Stimulated activated CD8-positive, alpha-beta memory T cell treated with anti-CD3 and anti-CD28 coated beads, Interleukin-2, amount 100 ng/mL, for 48 hours (primary cell): ENCODE results near the gene EXOSC1.
A peak's percentile ranks its signal among the peaks of the same experiment; 100 is the strongest.
"Not testable (repeated sequence)": the region's sequence is repeated elsewhere in the genome, so short reads cannot be mapped to it uniquely, and the experiment has no call there.

ENCODE experiments used
- DNase-seq, 2 donors: peaks; one replicate each; pipeline ENCODE4 v3.0.0-alpha.2; 2020; ENCODE audit warnings: low read depth in 2 of 2

The EXOSC1 gene

GRCh38 chr10:97445722-97446639 lies at the start of gene EXOSC1, which contains the start of gene ZDHHC16:
Gene EXOSC1 (minus strand): TSS chr10:97446006. CDS start chr10:97445985, 21 bp downstream.
Gene ZDHHC16 (plus strand): TSS chr10:97446175. CDS start chr10:97451676, 5,501 bp downstream.
- DNase-seq = peak; percentile 86 to 89

- DNase-seq = no peak
Observed at GRCh38 chr10:97494863-97495506, 49.2 kb upstream of the EXOSC1 start.

- DNase-seq = no peak
Observed at GRCh38 chr10:97494151-97494550, 48.3 kb upstream of the EXOSC1 start.

- DNase-seq = no peak
Observed at GRCh38 chr10:97490592-97490991, 44.8 kb upstream of the EXOSC1 start.

GRCh38 chr10:97485647-97486281 lies 40.0 kb upstream of the EXOSC1 start:
- DNase-seq = no peak

- no peak for DNase-seq
Observed at GRCh38 chr10:97483921-97484320, 38.1 kb upstream of the EXOSC1 start.

- DNase-seq = no peak
Observed at GRCh38 chr10:97483506-97483905, 37.7 kb upstream of the EXOSC1 start.

- DNase-seq = no peak
Observed at GRCh38 chr10:97482381-97482780, 36.6 kb upstream of the EXOSC1 start.

- no peak for DNase-seq
Observed at GRCh38 chr10:97481071-97481470, 35.3 kb upstream of the EXOSC1 start.

- DNase-seq = no peak
Observed at GRCh38 chr10:97479939-97480338, 34.1 kb upstream of the EXOSC1 start.

- DNase-seq = not testable (repeated sequence)
Observed at GRCh38 chr10:97479410-97479809, 33.6 kb upstream of the EXOSC1 start.

- DNase-seq = no peak
Observed at GRCh38 chr10:97475936-97476594, 30.3 kb upstream of the EXOSC1 start.

GRCh38 chr10:97474918-97475317 lies 29.1 kb upstream of the EXOSC1 start:
- DNase-seq = no peak

- not testable (repeated sequence) for DNase-seq
Observed at GRCh38 chr10:97468781-97469180, 23.0 kb upstream of the EXOSC1 start.

- DNase-seq = no peak
Observed at GRCh38 chr10:97468162-97468561, 22.4 kb upstream of the EXOSC1 start.

GRCh38 chr10:97466755-97467154 lies 20.9 kb upstream of the EXOSC1 start:
- no peak for DNase-seq

GRCh38 chr10:97465982-97466381 lies 20.2 kb upstream of the EXOSC1 start:
- no peak for DNase-seq

- DNase-seq = no peak
Observed at GRCh38 chr10:97464226-97464625, 18.4 kb upstream of the EXOSC1 start.

GRCh38 chr10:97463363-97464132 lies 17.7 kb upstream of the EXOSC1 start:
- no peak for DNase-seq

GRCh38 chr10:97462309-97462708 lies 16.5 kb upstream of the EXOSC1 start:
- DNase-seq = no peak

GRCh38 chr10:97459933-97460332 lies 14.1 kb upstream of the EXOSC1 start:
- no peak for DNase-seq
